ENCODE results near the gene MCC.

DNA sequence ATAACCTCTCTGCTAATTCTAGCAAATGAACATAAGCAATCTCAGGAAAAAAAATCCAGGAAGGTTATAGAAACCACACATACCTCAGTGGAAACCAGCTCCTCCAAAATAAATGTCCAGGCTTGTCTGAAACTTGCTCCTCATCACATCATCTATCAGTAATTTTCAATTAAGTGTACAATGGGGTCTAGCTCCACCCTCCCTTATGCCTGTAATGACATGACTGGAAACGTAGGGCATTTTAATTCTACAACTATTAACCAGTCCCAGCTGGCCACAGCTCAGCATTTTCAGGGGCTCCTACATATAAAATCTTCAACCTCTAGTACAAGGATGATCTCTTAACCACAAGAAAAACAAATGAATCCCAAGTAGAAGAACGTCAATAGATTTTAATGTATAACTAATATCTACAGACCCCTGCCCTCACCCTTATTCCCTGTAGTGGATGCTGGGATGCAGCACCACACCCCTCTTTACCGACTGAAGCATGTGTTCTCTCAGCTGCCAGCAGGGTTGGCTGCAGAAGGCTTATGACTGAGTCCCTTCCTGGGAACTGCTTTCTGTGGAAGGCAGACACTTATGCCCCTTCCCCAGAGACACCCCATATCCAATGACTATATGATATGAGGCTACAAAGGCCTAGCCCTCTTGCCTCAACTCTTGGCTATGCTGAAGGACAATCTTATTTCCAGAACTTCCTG, 60.2 kb downstream of the MCC start:
- TF ChIP-seq, protein P1, sequence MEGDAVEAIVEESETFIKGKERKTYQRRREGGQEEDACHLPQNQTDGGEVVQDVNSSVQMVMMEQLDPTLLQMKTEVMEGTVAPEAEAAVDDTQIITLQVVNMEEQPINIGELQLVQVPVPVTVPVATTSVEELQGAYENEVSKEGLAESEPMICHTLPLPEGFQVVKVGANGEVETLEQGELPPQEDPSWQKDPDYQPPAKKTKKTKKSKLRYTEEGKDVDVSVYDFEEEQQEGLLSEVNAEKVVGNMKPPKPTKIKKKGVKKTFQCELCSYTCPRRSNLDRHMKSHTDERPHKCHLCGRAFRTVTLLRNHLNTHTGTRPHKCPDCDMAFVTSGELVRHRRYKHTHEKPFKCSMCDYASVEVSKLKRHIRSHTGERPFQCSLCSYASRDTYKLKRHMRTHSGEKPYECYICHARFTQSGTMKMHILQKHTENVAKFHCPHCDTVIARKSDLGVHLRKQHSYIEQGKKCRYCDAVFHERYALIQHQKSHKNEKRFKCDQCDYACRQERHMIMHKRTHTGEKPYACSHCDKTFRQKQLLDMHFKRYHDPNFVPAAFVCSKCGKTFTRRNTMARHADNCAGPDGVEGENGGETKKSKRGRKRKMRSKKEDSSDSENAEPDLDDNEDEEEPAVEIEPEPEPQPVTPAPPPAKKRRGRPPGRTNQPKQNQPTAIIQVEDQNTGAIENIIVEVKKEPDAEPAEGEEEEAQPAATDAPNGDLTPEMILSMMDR (IDR thresholded peaks at IDR 0.05; ENCODE audit: low read depth, low read length, missing input control): no peak
- TF ChIP-seq, protein P2, sequence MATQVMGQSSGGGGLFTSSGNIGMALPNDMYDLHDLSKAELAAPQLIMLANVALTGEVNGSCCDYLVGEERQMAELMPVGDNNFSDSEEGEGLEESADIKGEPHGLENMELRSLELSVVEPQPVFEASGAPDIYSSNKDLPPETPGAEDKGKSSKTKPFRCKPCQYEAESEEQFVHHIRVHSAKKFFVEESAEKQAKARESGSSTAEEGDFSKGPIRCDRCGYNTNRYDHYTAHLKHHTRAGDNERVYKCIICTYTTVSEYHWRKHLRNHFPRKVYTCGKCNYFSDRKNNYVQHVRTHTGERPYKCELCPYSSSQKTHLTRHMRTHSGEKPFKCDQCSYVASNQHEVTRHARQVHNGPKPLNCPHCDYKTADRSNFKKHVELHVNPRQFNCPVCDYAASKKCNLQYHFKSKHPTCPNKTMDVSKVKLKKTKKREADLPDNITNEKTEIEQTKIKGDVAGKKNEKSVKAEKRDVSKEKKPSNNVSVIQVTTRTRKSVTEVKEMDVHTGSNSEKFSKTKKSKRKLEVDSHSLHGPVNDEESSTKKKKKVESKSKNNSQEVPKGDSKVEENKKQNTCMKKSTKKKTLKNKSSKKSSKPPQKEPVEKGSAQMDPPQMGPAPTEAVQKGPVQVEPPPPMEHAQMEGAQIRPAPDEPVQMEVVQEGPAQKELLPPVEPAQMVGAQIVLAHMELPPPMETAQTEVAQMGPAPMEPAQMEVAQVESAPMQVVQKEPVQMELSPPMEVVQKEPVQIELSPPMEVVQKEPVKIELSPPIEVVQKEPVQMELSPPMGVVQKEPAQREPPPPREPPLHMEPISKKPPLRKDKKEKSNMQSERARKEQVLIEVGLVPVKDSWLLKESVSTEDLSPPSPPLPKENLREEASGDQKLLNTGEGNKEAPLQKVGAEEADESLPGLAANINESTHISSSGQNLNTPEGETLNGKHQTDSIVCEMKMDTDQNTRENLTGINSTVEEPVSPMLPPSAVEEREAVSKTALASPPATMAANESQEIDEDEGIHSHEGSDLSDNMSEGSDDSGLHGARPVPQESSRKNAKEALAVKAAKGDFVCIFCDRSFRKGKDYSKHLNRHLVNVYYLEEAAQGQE (IDR thresholded peaks at IDR 0.05): no peak
- TF ChIP-seq EGR1 (IDR thresholded peaks at IDR 0.05; ENCODE audit: low read depth in 2 of 2) (no peak), RAD21 (IDR thresholded peaks at IDR 0.05) (no peak), YY1 (IDR thresholded peaks at IDR 0.05) (no peak), SP1 (IDR thresholded peaks at IDR 0.05) (no peak), TAF1 (conservative IDR thresholded peaks at IDR 0.05) (no peak), FOXA1 (IDR thresholded peaks at IDR 0.05) (no peak), NR2F2 (IDR thresholded peaks at IDR 0.05) (no peak), GABPA (IDR thresholded peaks at IDR 0.05 in 1 of 2, conservative IDR thresholded peaks at IDR 0.05 in 1 of 2) (no peak), HNF4A (conservative IDR thresholded peaks at IDR 0.05) (no peak)
- TF ChIP-seq, protein P3, sequence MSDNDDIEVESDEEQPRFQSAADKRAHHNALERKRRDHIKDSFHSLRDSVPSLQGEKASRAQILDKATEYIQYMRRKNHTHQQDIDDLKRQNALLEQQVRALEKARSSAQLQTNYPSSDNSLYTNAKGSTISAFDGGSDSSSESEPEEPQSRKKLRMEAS (IDR thresholded peaks at IDR 0.05): no peak
- TF ChIP-seq, protein P4, sequence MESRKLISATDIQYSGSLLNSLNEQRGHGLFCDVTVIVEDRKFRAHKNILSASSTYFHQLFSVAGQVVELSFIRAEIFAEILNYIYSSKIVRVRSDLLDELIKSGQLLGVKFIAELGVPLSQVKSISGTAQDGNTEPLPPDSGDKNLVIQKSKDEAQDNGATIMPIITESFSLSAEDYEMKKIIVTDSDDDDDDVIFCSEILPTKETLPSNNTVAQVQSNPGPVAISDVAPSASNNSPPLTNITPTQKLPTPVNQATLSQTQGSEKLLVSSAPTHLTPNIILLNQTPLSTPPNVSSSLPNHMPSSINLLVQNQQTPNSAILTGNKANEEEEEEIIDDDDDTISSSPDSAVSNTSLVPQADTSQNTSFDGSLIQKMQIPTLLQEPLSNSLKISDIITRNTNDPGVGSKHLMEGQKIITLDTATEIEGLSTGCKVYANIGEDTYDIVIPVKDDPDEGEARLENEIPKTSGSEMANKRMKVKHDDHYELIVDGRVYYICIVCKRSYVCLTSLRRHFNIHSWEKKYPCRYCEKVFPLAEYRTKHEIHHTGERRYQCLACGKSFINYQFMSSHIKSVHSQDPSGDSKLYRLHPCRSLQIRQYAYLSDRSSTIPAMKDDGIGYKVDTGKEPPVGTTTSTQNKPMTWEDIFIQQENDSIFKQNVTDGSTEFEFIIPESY (IDR thresholded peaks at IDR 0.05): no peak
- TF ChIP-seq, protein P5, sequence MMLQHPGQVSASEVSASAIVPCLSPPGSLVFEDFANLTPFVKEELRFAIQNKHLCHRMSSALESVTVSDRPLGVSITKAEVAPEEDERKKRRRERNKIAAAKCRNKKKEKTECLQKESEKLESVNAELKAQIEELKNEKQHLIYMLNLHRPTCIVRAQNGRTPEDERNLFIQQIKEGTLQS (IDR thresholded peaks at IDR 0.05): no peak

Data from liver (tissue), 3 donors.